ENCODE data around the gene TRAPPC4.

DNA sequence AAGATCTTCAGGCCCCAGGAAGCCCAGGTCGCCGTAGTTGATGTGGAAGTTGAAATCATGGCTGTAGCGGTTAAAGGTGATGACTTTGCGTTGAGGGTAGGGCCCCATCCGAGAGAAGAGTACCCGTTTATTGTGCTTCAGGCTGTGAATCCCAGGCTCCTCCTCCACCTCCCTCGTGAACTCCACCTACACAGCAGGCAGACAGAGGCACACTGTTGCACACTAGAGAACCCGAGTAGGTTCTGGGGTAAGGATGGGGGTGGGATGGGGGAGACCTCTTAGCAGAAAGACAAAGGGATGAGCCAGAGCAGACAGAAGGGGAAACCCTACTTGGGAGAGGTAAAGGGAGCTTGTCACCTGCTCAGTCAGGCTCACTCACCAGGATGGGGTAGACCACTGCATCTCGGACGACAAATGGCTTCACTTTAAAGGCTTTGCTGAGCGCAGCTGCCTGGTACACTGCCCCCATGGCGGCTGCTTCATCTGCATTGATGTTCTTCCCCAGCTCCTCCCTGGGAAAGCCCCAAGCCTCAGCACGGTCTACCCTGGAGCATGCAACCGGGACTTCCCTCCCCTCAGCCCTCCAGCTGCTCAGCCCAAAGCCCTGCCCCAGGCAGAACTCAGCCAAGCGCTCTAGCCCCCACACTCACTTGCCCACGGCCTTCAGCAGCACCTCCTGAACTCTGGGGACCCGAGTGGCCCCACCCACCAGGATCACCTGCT, 33.0 kb downstream of the TRAPPC4 start:
- TF ChIP-seq, protein P1, sequence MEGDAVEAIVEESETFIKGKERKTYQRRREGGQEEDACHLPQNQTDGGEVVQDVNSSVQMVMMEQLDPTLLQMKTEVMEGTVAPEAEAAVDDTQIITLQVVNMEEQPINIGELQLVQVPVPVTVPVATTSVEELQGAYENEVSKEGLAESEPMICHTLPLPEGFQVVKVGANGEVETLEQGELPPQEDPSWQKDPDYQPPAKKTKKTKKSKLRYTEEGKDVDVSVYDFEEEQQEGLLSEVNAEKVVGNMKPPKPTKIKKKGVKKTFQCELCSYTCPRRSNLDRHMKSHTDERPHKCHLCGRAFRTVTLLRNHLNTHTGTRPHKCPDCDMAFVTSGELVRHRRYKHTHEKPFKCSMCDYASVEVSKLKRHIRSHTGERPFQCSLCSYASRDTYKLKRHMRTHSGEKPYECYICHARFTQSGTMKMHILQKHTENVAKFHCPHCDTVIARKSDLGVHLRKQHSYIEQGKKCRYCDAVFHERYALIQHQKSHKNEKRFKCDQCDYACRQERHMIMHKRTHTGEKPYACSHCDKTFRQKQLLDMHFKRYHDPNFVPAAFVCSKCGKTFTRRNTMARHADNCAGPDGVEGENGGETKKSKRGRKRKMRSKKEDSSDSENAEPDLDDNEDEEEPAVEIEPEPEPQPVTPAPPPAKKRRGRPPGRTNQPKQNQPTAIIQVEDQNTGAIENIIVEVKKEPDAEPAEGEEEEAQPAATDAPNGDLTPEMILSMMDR (conservative IDR thresholded peaks at IDR 0.05; ENCODE audit: low read depth, low read length): no peak
- TF ChIP-seq EZH2 (IDR thresholded peaks at IDR 0.05; ENCODE audit: borderline replicate concordance, low read depth, low read length, poor library complexity, severe bottlenecking): no peak

Data from A673 (cell line).